PFSK-1 (cell line): ENCODE measurements around the gene BICDL1.

Source experiments
- POLR2AphosphoS5 ChIP-seq: IDR thresholded peaks from 2 replicates; pipeline ENCODE4 v1.6.1; 2012; ENCODE audit warnings: low read depth, mild to moderate bottlenecking, control low read depth, low read length, moderate library complexity
- REST ChIP-seq, 2 experiments: IDR thresholded peaks; 2 replicates each; pipeline versions ENCODE4 v1.6.1 to v1.8.0; 2011 to 2012; ENCODE audit warnings: low read depth in 2 of 2, low read length in 2 of 2, control low read depth in 1 of 2, inconsistent platforms in 1 of 2, mild to moderate bottlenecking in 1 of 2, moderate library complexity in 1 of 2; ENCODE audit not compliant: insufficient read depth in 1 of 2
- TAF1 ChIP-seq: IDR thresholded peaks from 2 replicates; pipeline ENCODE4 v1.6.1; 2012; ENCODE audit warnings: low read length, control low read depth, borderline replicate concordance; ENCODE audit not compliant: insufficient read depth

- TF ChIP-seq POLR2AphosphoS5 = no peak
- no peak for TF ChIP-seq TAF1
- TF ChIP-seq REST (IDR thresholded peaks at IDR 0.05; ENCODE audit: insufficient read depth in 1 of 2, low read depth in 2 of 2, low read length in 2 of 2) = no peak
Observed at GRCh38 chr12:119992129-119992705, 3.2 kb downstream of the BICDL1 start.
